ENCODE measurements around the gene ATP8B2.

ATP8B2 gene

GRCh38 chr1:154329551-154330131, 4.3 kb downstream of the ATP8B2 start:
- TF ChIP-seq, protein P1, sequence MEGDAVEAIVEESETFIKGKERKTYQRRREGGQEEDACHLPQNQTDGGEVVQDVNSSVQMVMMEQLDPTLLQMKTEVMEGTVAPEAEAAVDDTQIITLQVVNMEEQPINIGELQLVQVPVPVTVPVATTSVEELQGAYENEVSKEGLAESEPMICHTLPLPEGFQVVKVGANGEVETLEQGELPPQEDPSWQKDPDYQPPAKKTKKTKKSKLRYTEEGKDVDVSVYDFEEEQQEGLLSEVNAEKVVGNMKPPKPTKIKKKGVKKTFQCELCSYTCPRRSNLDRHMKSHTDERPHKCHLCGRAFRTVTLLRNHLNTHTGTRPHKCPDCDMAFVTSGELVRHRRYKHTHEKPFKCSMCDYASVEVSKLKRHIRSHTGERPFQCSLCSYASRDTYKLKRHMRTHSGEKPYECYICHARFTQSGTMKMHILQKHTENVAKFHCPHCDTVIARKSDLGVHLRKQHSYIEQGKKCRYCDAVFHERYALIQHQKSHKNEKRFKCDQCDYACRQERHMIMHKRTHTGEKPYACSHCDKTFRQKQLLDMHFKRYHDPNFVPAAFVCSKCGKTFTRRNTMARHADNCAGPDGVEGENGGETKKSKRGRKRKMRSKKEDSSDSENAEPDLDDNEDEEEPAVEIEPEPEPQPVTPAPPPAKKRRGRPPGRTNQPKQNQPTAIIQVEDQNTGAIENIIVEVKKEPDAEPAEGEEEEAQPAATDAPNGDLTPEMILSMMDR (IDR thresholded peaks at IDR 0.05) = no peak
- Mint-ChIP-seq H3K4me1 (peaks cover 40% of the 10 kb centered on the region), H3K27me3 (ENCODE audit: low read depth, poor library complexity) (peaks cover 3% of the 10 kb centered on the region), H3K9me3 (no peaks in the 10 kb centered on the region), H3K27ac (no peak overlapping the region), H3K36me3 (ENCODE audit: low read depth) (peaks cover 36% of the 10 kb centered on the region), H3K4me3 (peak overlapping the region; percentile 83)
- no peak for DNase-seq

DNA sequence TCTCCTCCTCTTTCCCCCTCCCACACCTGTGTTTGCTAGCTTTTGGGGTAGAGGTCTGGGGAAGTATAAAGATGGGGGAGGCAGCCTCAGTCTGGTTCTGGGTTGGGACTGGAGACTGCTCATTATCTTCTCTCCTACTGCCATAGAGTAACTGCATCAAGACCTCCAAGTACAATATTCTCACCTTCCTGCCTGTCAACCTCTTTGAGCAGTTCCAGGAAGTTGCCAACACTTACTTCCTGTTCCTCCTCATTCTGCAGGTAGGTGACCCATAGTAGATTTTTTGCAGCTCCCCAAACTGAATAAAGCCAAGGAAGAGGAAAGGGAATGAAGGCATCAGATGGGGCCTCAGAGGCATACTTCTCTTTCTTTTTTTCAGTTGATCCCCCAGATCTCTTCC, 5.3 kb downstream of the ATP8B2 start:
- TF ChIP-seq, protein P1 (IDR thresholded peaks at IDR 0.05) = no peak
- no peak for DNase-seq
- H3K9me3 Mint-ChIP-seq = no peaks in the 10 kb centered on the region
- no peak overlapping the region for H3K4me3 Mint-ChIP-seq
- H3K27me3 Mint-ChIP-seq (ENCODE audit: low read depth, poor library complexity) = peaks cover 3% of the 10 kb centered on the region
- H3K4me1 Mint-ChIP-seq = peaks cover 40% of the 10 kb centered on the region
- no peak overlapping the region for H3K27ac Mint-ChIP-seq
- H3K36me3 Mint-ChIP-seq (ENCODE audit: low read depth) = peaks cover 45% of the 10 kb centered on the region

DNA sequence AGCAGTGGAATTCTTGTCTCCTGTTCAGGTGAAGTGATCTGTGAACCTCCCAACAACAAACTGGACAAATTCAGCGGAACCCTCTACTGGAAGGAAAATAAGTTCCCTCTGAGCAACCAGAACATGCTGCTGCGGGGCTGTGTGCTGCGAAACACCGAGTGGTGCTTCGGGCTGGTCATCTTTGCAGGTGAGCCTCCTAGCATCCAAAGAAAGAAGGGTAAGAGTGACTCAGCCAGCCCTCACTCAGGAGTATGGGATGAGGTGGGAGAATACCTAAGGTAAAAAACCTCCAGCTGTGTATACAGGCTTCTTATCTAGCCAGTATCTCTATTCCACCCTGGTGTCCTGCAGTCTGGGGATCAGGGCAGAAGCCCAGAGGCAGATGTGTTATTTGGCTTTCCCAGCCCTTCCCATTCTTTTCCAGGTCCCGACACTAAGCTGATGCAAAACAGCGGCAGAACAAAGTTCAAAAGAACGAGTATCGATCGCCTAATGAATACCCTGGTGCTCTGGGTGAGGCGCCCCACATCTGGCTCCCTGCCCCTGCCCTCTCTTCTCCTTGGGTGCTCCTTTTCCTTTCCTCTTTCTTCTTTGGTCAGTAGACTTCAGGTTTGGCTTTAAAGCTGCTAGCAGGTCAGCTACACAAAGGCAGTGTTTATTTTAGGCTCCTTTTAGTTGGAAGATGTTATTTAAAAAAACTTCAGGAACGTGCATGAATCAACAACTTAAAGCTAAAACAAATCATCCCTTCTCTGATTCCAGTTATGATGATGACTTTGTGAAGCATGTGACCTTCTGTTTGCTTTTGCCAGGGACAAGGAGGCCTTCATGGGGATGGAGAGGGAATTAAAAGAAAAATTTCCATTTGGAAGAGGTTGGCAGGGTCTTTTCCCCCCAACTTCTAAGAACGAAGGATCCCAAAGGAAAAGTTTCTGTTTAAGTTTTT, 9.0 kb downstream of the ATP8B2 start:
- Mint-ChIP-seq H3K4me3 (no peak overlapping the region), H3K9me3 (no peaks in the 10 kb centered on the region), H3K36me3 (ENCODE audit: low read depth) (peaks cover 66% of the 10 kb centered on the region), H3K27me3 (ENCODE audit: low read depth, poor library complexity) (no peaks in the 10 kb centered on the region), H3K27ac (no peak overlapping the region), H3K4me1 (peaks cover 8% of the 10 kb centered on the region)
- TF ChIP-seq, protein P1 (IDR thresholded peaks at IDR 0.05) = no peak
- DNase-seq = no peak

GRCh38 chr1:154335025-154335714, 9.8 kb downstream of the ATP8B2 start:
- peak; percentile 86 for DNase-seq
- TF ChIP-seq, protein P1 (IDR thresholded peaks at IDR 0.05) = peak; percentile 86
- H3K4me1 Mint-ChIP-seq = no peaks in the 10 kb centered on the region
- H3K4me3 Mint-ChIP-seq = no peak overlapping the region
- H3K9me3 Mint-ChIP-seq = no peaks in the 10 kb centered on the region
- peaks cover 74% of the 10 kb centered on the region for H3K36me3 Mint-ChIP-seq (ENCODE audit: low read depth)
- peak overlapping the region; percentile 82 for H3K27ac Mint-ChIP-seq
- H3K27me3 Mint-ChIP-seq (ENCODE audit: low read depth, poor library complexity) = no peaks in the 10 kb centered on the region

GRCh38 chr1:154337253-154337894, 12.0 kb downstream of the ATP8B2 start:
- Mint-ChIP-seq H3K9me3 (no peaks in the 10 kb centered on the region), H3K27ac (no peak overlapping the region), H3K4me3 (no peak overlapping the region), H3K4me1 (no peaks in the 10 kb centered on the region), H3K27me3 (ENCODE audit: low read depth, poor library complexity) (no peaks in the 10 kb centered on the region), H3K36me3 (ENCODE audit: low read depth) (peaks cover 64% of the 10 kb centered on the region)
- no peak for DNase-seq
- TF ChIP-seq, protein P1 (IDR thresholded peaks at IDR 0.05) = no peak
